Nucleus accumbens (tissue), 56 donors: ENCODE data around the gene RUNX3.
A peak's percentile ranks its signal among the peaks of the same experiment; 100 is the strongest.

Experiments used
- DNase-seq, 56 donors: peaks; one replicate each; lab custom pipeline; 2025; lab: John Stamatoyannopoulos, UW

RUNX3 gene

DNA sequence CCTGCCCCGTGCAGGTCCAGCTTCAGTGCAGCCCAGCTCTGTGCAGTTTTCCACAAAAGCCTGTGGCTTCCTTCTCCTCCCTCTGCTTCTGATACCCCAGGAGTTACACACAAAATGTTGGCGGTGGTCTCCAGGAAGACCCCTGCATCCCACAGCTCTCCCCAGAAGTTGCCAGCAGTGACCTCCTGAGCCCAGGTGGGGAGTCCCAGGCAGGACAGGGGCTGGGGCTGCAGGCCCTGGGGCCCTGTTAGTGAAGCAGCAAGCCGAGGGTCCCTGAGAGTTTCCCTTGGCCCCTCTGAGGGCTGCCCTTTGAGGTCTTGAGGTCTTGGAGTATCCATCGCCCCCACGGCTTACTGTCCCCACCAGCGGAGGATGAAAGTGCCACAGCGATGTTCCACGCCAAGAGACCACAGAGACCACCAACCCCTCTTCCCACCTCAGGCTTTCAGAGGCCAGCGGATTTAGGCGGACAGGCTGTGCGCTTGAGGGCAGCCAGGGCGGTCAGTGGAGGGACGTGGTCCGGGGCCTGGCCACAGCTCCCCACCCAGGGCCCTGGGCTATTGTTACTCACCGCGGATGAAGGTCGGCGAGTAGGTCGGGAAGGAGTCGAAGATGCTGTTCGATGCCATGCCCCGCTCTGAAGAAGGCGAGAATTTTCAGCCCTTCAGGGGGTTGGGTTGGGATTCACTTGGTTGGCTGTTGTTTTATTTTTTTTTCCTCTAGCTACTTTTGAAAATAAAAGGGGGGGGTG lies 34.0 kb upstream of the RUNX3 start:
- no peak for DNase-seq

- DNase-seq, result no peak
Measured at GRCh38 chr1:24963099-24963872, 33.2 kb upstream of the RUNX3 start.

DNA sequence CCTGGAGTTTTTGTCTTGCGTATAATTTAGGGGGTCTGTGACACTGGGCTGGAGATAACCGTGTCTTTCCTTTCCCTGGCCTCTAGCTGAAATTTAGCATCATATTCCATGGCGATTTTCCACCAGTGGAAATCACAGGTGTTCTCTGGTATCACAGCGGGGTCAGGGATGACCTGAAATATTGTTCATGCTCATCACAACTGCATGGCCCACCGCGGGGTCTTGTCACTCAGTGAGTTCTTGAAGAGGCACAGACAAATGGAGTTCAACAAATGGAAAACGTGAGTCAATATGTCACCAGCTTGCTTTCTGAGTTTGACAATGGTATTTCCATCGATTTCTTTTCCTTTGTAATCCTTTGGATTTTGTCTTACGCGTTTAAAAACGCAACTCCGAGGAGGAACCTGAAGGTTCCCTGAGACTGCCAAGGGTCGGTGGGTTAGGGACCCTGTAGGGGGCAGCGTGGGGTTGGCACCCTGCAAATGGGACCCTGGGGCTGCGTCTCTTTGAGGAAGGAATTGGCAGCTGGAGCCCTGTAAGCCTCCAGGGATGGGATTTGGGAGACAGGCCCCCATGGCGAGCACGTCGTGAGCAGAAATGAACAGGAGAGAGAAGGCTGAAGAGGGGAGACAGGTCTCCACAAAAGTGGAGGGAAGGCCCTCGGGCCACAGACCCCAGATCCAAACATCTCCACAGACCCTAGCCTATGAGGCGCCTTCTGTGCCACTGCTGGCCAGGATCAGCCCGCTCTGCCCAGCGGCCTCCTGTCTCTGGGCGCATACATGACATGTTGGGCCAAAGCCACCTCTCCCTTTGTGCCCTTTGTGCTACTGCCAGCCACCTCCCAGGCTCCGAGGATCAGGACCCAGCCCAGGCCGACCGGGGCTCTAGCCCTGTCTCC lies 32.1 kb upstream of the RUNX3 start:
- no peak for DNase-seq

DNA sequence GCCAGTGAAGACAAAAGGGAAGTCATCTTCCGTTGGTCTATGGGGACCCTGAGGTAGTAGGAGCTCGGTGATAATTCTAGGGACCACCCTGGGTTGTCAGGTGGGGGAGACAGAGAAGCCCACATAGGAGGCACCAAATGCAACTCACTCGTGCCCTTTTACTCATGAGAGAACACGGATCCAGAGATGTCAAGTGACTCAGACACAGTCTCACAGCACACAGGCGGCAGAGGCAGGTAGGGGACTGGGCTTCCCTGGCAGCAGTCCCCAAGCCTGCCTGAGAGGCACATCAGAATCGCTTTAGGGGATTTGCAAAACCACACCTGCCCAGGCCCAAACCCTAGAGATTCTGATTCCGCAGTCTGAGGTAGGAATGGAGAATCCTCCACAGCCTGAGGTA lies 31.3 kb upstream of the RUNX3 start:
- DNase-seq, result no peak

DNA sequence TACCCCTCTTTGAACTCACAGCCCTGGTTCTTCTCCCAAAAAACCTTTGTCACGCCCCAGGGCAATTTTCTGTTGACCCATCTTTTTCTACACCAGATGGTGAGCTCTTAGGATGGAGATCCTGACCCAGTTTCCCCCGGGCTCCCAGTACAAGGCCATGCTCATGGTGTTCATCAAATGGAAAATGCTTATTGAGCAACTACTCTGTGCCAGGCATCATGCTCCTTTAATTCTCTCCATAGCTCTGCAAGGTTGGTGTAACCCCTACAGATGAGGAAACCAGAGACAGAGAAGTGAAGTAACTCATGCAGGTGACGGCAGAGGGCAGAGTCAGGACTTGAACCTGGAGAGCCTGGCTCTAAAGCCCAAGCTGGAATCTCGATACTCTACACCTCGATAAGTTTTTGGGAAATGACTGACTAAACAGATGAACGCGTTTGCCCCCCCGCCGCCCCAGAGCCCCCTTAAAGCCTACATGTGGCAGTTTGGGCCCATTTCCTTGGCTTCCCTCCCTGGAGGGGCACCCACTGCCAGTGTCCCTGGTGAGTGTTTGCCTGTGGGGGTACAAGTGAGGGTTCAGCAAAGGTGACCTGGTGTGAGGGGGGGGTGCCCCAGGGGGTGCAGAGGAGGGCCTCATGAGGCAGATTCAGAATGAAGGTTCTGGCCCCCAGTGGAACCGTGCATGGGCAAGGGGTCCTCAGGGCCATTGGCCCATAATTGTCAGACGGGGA lies 30.2 kb upstream of the RUNX3 start:
- no peak for DNase-seq

DNA sequence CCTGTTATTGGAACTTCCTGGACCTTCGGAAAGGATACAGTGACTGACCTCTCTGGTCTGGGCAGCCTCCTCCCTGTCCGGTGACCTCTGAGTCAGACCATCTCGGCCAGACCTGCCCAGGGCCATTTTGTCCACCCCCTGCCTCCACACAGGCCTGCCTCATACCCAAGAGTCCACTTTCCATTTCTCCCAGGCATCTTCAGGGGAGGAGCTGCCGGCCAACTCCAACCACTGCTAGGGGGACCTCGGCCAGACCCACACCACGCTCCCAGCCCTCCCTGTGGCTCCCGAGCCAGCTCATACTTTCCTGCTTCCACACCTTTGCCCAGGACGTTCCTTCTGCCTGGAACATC lies 29.5 kb upstream of the RUNX3 start:
- no peak for DNase-seq

- DNase-seq, result no peak
Measured at GRCh38 chr1:24958766-24959622, 28.9 kb upstream of the RUNX3 start.

DNA sequence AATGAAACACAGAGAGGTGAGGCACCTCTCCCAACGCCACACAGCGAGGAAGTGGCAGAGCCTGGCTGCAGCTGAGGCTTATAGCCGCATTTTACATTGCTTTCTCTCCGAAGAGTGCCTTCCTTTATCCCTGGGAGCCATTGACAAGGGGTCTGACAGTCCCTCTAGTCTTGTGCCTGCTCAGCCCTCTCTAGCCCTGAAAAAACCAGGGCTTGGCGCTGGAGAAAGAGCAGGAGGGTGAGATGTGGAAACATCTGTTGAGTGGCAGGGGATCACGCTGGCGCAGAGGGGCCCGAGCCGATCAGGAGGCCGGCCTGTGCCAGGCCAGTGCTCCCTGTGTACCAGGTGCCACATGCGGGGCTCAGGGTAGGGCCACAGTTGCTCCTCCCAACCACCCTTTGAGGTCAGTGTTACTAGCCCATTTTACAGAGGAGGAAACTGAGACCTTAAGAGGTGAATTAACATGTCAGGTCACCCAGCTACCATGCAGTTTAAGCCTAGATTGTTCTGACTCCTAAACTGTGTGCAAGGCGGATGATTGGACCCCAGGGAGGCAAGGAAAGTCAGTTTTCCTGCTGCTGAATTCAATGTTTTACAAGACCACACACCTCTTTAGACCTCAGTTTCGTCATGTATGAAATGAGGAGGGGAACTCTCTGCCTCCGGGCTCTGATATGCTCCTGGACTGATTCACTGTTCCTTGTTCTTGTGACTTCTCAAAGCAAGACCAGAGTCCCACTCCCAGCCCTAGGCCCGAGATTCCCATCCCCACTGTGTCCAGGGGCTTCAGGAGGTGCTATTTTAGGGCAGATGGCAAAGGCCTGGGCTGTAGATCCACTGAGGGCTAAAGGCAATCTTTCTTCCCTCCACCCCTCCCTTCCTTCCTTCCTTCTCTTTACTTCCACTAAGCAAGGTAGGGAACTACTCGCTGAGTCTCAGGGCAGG lies 28.0 kb upstream of the RUNX3 start:
- no peak for DNase-seq

DNA sequence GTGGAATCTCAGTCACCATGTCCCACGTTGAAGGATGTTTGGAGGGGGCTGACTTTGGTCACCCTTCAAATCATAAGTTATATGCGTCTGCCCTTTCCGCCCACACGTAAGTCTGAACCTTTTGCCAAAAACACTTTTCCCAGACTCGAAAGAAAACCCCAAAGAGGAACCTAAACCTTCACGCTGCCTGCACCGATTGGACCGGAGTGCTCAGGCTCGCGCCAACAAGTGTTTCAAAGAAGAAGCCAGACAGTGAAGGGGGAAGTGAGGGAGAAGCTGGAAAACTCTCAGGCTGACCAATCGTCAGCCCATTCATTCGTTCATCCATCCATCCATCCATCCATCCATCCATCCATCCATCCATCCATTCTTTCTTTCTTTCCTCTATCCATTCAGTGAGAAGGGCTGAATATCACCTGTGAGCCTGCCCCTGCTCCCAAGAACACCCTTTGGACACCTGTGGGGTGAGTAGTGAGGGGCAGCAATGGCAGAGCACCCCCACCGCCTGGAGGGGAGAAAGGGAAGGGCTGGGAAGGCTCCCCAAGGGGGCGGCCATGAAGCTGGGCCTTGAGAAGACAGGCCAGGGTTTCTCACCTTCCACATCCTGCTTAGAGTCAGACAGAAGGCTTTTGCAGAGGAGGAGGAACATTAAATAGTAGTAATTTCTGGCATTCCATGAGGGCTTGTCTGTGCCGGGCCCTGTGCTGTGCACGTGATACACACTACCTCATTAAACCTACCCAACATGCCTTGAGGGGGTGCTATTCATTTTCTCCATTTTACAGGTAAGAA lies 27.1 kb upstream of the RUNX3 start:
- DNase-seq, result peak in 1 of 56 donors; percentile 12

GRCh38 chr1:24955779-24956365 lies 25.8 kb upstream of the RUNX3 start:
- DNase-seq, result no peak

DNA sequence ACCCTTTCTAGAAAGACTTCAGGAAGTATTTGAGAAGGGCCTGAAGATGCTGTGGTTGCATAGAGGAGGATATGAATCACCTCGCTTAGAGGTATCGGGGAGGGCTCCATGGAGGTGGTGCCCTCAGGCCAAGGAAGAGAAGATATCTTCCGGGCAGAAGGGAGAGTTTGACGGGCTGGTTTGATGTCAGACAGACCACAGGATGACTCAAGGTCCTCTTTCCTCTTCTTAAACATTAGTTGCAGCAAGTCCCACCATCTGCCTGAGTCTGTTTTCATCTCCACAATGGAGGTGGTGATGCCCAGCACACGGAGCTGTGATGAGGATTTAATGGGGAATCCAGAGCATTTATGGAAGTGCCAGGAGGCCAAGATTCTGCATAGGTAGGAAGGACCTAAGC lies 25.1 kb upstream of the RUNX3 start:
- DNase-seq, result no peak

DNA sequence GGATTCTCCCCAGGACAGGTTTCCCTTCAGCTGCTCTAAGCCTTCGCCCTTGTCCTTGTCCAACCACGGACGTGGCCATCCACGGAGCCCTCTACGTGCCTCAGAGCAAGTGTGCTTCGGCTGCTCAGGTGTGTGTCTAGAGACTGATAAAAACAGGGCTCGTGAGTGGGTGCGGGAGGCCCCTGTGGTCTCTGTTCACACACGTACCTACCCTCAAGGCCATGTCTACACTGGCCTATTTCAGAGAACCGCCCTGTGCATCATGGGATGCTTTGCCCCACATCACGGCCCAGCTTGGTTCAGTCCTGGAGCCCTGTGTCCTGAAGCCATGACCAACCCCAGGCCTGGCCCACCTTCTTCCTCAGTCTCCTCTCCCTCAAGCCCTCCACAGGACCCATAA lies 24.6 kb upstream of the RUNX3 start:
- DNase-seq, result no peak

GRCh38 chr1:24954022-24954421 lies 23.9 kb upstream of the RUNX3 start:
- DNase-seq, result no peak

DNA sequence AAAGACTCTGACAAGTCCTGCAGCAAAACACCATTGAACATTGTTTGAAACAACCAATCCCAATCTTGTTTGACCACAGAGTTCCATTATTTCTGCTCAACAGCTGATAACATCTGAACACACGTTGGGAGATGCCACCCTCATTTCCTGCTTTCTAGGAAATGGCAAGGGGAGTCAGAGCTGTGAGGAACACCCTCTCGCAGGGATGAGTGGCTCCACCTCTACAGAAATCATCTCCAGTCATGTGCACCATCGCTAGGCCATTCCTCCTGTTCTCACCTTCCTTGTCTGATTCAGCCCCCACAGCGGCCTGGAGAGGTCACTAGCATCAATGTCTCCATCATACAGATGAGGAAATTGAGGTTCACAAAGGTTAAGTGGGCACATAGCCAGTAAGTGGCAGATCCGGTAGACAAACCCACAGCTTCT lies 22.4 kb upstream of the RUNX3 start:
- no peak for DNase-seq

DNA sequence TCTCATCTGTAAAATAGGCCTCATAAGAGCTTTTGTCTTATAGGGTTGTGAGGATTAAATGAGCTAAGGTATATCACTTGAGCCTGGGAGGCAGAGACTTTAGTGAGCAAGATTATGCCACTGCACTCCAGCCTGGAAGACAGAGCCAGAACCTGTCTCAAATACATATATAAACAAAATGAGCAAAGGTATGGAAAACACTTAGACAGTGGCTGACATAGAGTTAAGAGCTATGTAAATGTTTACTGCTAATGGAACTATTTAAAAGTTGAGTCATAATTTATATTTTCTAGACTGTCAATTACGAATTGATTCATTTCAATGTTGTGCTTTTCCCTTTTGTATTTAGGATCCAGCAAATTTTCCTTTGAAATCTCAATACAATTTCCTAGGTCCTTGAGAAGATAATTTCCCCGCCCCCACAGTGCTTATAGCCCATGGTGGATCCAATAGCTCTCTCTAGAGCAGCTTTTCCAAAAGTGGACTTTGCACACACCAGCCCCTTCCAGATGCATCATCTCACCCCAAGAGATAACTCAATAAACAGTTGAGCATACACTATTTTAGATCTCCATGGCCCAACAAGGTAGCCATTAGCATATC lies 21.8 kb upstream of the RUNX3 start:
- DNase-seq, result no peak

DNA sequence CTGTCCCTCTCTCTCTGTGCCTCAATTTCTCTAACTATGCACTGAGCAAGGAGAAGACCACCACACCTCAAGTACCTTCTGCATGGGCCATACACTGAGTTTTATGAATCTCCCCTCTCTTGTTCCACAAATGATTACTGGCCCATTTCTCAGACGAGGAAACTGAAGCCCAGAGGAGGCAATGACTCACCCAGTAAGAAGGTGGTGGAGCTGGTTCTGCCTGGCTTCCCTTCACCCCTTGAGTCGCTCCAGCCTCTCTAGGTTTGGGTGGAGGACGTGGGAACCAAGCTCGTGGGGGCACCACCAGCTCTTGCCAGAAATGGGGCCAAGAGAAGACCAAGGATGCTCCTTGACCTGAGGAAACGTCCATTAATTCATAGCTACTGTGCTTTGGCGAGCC lies 21.3 kb upstream of the RUNX3 start:
- no peak for DNase-seq
